Erythroblast (primary cell): ENCODE measurements around the gene MAML2.

Experiments
- GATA1 ChIP-seq: IDR thresholded peaks from 2 replicates; pipeline ENCODE4 v1.6.1; 2011; ENCODE audit warnings: low read depth, mild to moderate bottlenecking, control low read depth, low read length, moderate library complexity
- POLR2A ChIP-seq: IDR thresholded peaks from 2 replicates; pipeline ENCODE4 v1.6.1; 2011; ENCODE audit warnings: mild to moderate bottlenecking, low read length

GRCh38 chr11:96106645-96107044 lies 236.3 kb downstream of the MAML2 start:
- no peak for TF ChIP-seq POLR2A
- no peak for TF ChIP-seq GATA1
